Right renal cortex interstitium (tissue), 3 donors: ENCODE measurements around the gene DMWD. TPM values are rescaled to one million over a fixed set of nuclear protein-coding genes. Genes with fewer than 3 reads are reported as not detected.

Experiments used
- DNase-seq, 3 donors: peaks; one replicate each; pipeline ENCODE4 v3.0.0-alpha.2; 2013; ENCODE audit warnings: low read depth in 3 of 3, low spot score in 2 of 3
- polyA plus RNA-seq, 3 donors: library from polyadenylated mRNA; unstranded; fragments of 120-200 nt; gene quantifications; one replicate each; pipeline ENCODE4 v1.2.1, GENCODE V29; 2013; ENCODE audit not compliant: insufficient read length in 3 of 3

The DMWD gene
- polyA plus RNA-seq, 3 donors: 21.6 to 25.8 (median 23.8) TPM

DNA sequence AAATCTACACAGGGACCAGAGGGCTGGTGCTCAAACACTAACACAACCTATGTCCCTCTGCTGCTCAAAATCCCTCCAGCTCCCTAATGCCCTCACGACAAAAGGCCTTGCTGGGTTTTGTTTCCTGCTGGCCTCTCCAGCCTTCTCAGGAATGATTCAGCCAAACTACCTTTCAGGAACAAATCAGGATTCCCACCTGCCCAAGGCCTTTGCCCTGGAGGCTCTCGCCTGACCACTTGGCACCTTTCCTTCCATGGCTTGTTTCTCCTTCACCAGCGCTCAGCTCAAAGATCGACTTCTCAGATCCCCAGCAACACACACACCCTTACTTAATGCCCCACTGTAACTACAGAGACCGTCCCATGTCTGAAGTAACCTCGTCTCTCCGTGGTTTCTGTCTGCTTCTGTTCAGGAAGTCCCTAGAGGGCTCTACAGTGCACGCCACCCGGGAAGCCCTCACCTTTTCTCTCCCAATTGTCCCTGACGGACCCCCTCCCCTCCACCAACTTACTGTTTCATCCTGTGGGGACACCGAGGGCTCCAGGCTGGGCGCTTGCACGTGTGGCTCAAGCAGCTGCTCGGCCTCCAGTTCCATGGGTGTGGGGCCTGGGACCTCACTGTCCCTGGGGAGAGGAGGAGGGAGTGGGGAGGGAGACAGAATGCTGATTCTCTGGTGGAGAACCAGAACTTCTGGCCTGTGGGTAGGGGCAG is 20.4 kb downstream of the DMWD start:
- DNase-seq: no peak

- no peak for DNase-seq
Observed at GRCh38 chr19:45771311-45771933, 21.2 kb downstream of the DMWD start.

GRCh38 chr19:45770192-45771101 is 22.2 kb downstream of the DMWD start:
- peak; percentile 82 to 91 (median 90) for DNase-seq

DNA sequence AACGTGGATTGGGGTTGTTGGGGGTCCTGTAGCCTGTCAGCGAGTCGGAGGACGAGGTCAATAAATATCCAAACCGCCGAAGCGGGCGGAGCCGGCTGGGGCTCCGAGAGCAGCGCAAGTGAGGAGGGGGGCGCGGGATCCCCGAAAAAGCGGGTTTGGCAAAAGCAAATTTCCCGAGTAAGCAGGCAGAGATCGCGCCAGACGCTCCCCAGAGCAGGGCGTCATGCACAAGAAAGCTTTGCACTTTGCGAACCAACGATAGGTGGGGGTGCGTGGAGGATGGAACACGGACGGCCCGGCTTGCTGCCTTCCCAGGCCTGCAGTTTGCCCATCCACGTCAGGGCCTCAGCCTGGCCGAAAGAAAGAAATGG is 22.8 kb downstream of the DMWD start:
- no peak for DNase-seq

DNA sequence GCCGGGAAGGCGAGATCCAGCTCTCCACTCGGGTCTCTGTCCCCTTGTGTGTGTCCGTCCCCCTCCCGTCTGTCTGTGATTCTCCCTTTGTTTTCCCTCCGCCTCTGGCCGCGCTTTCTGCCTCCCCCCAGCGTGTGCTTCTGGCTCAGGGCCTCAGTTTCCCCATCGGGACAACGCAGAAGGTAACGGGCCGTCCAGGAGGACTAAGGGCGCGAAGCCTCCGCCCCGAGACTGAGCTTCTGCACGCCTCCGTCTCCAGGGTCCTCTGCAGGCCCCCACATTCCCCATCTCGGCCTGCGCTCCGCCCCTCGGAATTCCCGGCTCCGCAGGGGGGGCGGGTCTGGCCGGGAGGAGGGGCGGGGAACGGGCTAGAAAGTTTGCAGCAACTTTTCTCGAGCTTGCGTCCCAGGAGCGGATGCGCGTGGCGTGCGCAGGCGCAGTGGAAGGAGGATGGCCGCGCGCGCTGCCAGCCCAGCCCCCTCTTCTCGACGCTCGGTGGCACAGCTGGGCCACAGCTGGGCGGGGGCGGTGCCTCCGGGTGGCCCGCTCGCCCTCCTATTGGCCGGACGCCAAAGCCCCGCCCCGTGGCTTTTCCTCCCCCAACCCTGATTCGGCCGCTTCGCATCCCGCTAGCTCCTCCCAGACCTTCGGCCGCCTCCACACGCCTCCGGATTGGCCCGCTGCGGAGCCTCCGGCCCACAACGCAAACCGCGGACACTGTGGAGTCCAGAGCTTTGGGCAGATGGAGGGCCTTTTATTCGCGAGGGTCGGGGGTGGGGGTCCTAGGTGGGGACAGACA is 23.5 kb downstream of the DMWD start, which contains the start of gene SIX5:
SIX5 (minus strand) TSS at position 269 of the 799 bp plus-strand sequence. CDS start 408 bp downstream, outside the sequence.
- peak; percentile 90 to 96 (median 94) for DNase-seq

DNA sequence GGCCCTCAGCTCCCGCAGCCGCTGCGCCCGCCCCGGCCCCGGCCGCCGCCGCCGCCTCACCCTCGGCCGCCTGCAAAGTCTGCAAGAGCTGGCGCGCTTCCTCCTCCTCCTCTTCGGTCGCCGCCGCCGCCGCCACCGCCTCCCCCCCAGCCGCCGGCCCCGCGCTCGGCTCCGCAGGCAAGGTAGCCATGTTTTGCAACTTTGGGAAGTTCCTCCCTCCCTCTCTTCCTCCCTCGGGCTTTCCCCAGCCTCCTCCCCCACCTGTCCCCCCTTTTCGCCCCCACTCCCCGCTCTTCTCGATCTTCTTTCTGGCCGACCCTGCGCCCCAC is 24.0 kb downstream of the DMWD start:
- no peak for DNase-seq

DNA sequence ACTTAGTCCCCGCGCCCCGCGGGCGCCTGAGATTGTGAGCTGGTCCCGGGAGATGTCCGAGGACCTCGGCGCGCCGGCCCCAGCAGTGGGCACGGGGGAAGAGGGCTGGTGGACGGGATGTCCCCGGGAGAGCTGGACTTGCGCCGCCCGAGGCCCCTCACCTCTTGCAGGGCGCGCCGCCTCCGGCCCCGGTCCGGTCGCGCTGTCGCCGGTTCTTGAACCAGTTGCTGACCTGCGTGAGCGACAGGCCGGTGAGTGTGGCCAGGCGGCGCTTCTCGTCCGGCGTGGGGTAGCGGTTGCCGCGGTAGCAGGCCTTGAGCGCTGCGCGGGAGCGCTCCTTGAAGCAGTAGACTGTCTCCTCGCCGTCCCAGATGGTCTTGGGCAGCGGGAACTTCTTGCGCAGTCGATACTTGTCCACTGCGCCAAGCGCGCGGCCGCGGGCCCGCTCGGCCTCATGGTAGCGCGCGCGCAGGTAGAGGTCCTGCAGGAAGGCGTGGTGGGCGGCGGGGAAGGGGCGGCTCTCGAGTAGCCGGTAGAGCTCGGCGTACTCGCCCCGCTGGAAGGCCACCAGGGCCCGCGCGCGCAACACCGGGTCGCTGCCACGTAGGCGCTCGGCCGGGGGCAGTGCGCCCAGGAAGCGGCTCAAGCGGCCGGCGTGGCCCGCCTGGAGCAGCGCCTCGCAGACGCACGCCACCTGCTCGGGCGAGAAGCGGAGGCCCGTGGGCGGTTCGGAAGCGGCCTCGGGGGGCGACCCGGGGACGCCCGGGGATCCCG is 24.6 kb downstream of the DMWD start:
- no peak for DNase-seq

DNA sequence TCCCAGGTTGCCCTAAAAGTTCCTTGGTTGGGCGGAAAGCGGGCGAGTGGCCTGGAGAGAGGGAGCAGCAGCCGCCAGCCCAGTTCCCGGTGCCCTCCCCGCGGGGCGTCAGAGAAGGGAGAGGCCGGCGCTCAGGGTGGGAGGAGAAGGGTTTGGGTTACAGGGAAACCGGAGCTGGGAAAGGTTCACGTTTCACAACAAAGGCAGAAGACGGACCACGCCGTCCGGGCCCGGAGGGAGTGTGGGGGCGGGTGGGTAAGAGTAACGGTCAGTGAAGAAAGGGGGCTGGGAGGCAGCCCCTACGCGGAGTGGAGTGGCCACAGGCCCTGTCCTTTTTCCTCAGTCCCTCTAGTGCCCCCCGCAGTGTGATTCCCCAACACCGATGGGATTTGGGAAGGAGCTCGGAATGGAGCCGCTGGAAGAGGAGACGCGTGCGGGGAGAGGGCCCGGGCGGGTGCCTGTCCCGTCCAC is 25.2 kb downstream of the DMWD start:
- DNase-seq: peak; percentile 69 to 83 (median 78)

DNA sequence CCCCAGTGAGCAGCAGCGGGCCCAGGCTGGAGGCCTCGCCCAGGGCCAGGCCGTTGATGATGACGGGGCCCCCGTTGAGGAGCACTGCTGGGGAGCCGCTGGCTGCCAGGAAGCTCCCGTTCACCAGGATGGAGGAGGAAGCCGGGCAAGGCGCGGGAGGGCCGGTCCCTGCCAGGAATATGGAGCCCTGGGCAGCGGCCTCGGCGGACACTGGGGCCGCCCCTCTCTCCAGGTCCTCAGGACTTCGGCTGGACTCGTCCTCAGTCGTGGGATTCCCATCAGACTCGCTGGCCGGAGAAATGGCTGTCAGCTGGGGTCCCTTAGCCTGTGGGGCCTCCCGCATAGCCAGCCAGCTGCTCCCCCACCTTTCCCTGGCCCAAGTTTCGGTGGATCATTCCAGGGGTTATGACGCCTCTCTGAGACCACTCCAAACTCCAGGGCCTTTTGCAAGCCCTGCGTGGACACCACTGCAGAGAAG is 25.7 kb downstream of the DMWD start:
- DNase-seq: no peak

GRCh38 chr19:45766296-45766868 is 26.3 kb downstream of the DMWD start:
- DNase-seq: no peak

GRCh38 chr19:45765702-45766295 is 26.8 kb downstream of the DMWD start:
- no peak for DNase-seq

DNA sequence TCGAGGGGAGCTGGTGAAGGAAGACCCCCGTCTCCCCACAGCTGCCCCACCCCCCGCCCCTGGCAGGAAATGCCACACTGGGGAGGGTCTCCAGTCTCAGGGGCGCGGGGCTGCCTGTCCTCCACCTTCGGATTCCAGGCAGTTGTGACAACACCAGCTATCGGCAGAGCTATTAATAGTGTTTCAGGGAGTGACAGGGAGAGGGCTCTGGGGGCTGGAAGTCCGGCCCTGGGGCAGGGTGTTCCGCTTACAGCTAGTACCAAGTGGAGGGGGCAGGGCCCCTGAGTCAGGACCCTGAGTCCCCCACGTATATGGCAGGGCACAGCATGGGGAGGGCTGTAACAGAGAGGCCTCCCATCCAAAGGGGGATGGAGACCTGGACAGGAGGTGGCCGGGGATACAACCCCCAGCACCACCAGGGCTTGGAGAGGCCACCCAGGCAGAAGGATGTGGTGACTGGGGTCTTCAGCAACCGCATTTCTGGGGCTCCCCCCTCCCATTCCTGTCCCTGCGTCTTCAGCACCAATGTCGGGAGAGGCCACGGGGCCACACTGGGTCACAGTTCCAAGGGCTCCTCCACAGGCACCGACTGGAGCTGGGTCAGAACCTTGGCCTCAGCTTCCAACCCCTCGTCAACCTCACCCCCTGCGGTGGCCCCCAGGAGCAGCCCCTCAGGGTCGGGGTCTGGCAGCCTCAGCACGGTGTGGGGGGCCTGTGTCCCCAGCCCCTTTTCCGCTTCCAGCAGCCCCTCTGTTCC is 27.5 kb downstream of the DMWD start:
- DNase-seq: no peak

GRCh38 chr19:45764475-45764874 is 28.2 kb downstream of the DMWD start:
- DNase-seq: no peak

GRCh38 chr19:45763691-45764294 is 28.9 kb downstream of the DMWD start:
- DNase-seq: no peak

DNA sequence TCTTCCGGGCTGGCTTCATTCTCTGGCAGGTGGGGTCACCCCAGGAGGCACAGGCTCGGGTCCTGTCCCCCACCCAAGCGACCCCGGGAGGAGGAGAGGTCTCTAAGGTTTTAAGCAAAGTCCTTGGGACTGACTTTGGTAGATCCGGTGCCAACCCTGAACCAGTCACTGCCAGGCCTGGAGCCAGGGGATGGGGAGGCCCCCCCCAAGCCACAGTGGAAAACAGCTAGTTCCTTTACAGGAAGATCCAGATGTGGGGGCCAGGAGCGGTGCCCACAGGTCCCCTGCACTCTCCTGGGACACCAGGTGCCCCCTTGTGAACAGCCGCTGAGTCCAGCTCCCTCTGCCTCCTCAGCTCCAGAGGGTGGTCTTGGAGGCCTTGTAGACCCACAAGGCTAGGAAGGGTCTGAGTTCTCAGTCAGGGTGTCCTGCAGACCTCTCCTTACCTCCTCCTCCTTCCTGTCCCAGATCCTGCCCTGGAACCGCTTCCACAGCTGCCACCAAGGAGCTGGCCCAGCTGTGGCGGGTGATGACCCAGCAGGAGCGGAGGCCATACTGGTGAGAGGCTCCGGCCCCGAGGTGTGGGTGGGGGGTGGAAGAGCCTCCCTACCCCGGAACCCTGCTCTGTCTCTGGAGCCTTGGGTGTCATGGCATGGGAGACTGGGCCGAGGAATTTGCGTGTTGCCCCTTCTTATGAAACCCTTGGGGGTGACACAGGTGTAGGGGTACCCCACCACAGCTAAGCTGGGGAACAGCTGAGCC is 29.6 kb downstream of the DMWD start:
- no peak for DNase-seq

- DNase-seq: no peak
Observed at GRCh38 chr19:45761714-45762113, 30.9 kb downstream of the DMWD start.

DNA sequence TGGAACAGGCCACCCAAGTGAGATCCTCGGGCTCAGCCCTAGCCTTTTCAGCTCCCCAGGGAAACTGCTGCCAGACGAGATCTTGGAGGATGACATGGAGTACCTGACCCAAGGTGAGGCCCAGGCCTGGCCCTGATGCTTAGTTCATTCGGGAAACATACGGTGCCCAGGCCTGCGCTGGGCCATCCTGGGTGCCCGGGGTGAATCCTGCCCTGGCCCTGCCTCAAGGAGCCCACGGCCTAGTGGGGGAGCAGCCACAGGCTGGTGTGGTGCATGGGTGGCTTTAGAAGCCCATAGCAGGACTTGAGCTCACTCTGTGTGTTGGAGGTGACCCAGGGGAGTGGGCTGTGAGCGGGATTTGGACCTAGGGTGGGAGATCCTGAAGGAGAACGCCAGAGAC is 33.7 kb downstream of the DMWD start:
- DNase-seq: no peak
